Loucy (cell line): Measurements from ENCODE around the gene SSBP3.
A peak's percentile ranks its signal among the peaks of the same experiment; 100 is the strongest.

Source experiments
- H2AFZ ChIP-seq: fragments of 200-600 bp; sonication (generic); 2 replicates; pipeline ENCODE4 v1.6.0; 2016; ENCODE audit warnings: antibody characterized with exemption, mild to moderate bottlenecking, low read length, moderate library complexity
- H3F3A ChIP-seq: fragments of 200-600 bp; 2 replicates; pipeline ENCODE4 v1.6.0; 2016; ENCODE audit warnings: antibody characterized with exemption, low read depth, mild to moderate bottlenecking
- H3K27me3 ChIP-seq: fragments of 200-600 bp; sonication (generic); 2 replicates; pipeline ENCODE4 v1.6.1; 2014; ENCODE audit warnings: low read length, mild to moderate bottlenecking; ENCODE audit not compliant: insufficient read depth, poor library complexity, severe bottlenecking
- H3K36me3 ChIP-seq: fragments of 200-600 bp; sonication (generic); 2 replicates; pipeline ENCODE4 v1.6.1; 2016; ENCODE audit warnings: low read length; ENCODE audit not compliant: insufficient read depth
- H3K4me1 ChIP-seq: fragments of 200-600 bp; sonication (generic); 2 replicates; pipeline ENCODE4 v1.5.1; 2014; ENCODE audit warnings: low read length, mild to moderate bottlenecking; ENCODE audit not compliant: insufficient read depth, poor library complexity, severe bottlenecking
- H3K4me2 ChIP-seq: fragments of 200-600 bp; sonication (generic); 2 replicates; pipeline ENCODE4 v1.6.0; 2014; ENCODE audit warnings: antibody characterized with exemption, low read length, low read depth, mild to moderate bottlenecking; ENCODE audit not compliant: poor library complexity, severe bottlenecking
- H3K4me3 ChIP-seq: fragments of 200-600 bp; sonication (generic); 2 replicates; pipeline ENCODE4 v1.5.1; 2014; ENCODE audit warnings: low read length, mild to moderate bottlenecking, mixed read lengths; ENCODE audit not compliant: poor library complexity, severe bottlenecking
- H3K79me2 ChIP-seq: fragments of 200-600 bp; sonication (generic); 2 replicates; pipeline ENCODE4 v1.6.1; 2014; ENCODE audit warnings: low read length; ENCODE audit not compliant: insufficient read depth
- H3K9ac ChIP-seq: fragments of 200-600 bp; sonication (generic); 2 replicates; pipeline ENCODE4 v1.6.0; 2014; ENCODE audit warnings: mild to moderate bottlenecking, low read depth, low read length, moderate library complexity; ENCODE audit not compliant: poor library complexity, severe bottlenecking
- H3K9me2 ChIP-seq: fragments of 200-600 bp; sonication (generic); replicated peaks from 2 replicates; pipeline ENCODE4 v1.6.1; 2016; ENCODE audit warnings: low read depth, low read length, mixed read lengths
- H3K9me3 ChIP-seq: fragments of 200-600 bp; sonication (generic); 2 replicates; pipeline ENCODE4 v1.6.1; 2014; ENCODE audit warnings: mild to moderate bottlenecking, antibody characterized with exemption, low read length, low read depth; ENCODE audit not compliant: insufficient read depth
- H4K20me1 ChIP-seq: fragments of 200-600 bp; sonication (generic); 2 replicates; pipeline ENCODE4 v1.6.0; 2014; ENCODE audit warnings: antibody characterized with exemption, low read length, mild to moderate bottlenecking; ENCODE audit not compliant: insufficient read depth, poor library complexity, severe bottlenecking
- CTCF ChIP-seq: fragments of 200-600 bp; sonication (generic); conservative IDR thresholded peaks from 2 replicates; pipeline ENCODE4 v1.5.1; 2014; ENCODE audit warnings: mild to moderate bottlenecking, antibody characterized with exemption, low read length
- EZH2phosphoT487 ChIP-seq: fragments of 200-600 bp; IDR thresholded peaks from 2 replicates; pipeline ENCODE4 v1.6.1; 2018; ENCODE audit warnings: antibody characterized with exemption, mild to moderate bottlenecking, moderate library complexity, borderline replicate concordance

The SSBP3 gene

GRCh38 chr1:54204199-54204598 lies 202.0 kb downstream of the SSBP3 start:
- Histone ChIP-seq H3K4me1 (peaks cover 28% of the 10 kb centered on the region), H3F3A (no peaks in the 10 kb centered on the region), H4K20me1 (peaks cover 17% of the 10 kb centered on the region), H3K9ac (no peak overlapping the region), H3K79me2 (peaks cover 38% of the 10 kb centered on the region), H3K36me3 (peaks cover 25% of the 10 kb centered on the region; the same call in 1 of the 2 replicates), H3K9me3 (no peaks in the 10 kb centered on the region), H3K4me2 (peak overlapping the region; percentile 2), H3K27me3 (no peaks in the 10 kb centered on the region), H3K4me3 (no peak overlapping the region), H3K9me2 (no peaks in the 10 kb centered on the region), H2AFZ (no peak overlapping the region)
- no peak for TF ChIP-seq EZH2phosphoT487
- no peak for TF ChIP-seq CTCF

GRCh38 chr1:54200519-54200997 lies 205.6 kb downstream of the SSBP3 start:
- Histone ChIP-seq H3K9ac (peak overlapping the region; percentile 91), H3F3A (no peaks in the 10 kb centered on the region), H3K4me2 (peak overlapping the region; percentile 93), H2AFZ (peak overlapping the region; percentile 83), H3K4me3 (peak overlapping the region; percentile 86), H3K79me2 (peaks cover 44% of the 10 kb centered on the region), H3K9me2 (no peaks in the 10 kb centered on the region), H3K36me3 (peaks cover 8% of the 10 kb centered on the region; the same call in 1 of the 2 replicates), H3K4me1 (peaks cover 32% of the 10 kb centered on the region), H3K9me3 (no peaks in the 10 kb centered on the region), H3K27me3 (no peaks in the 10 kb centered on the region), H4K20me1 (peaks cover 17% of the 10 kb centered on the region)
- TF ChIP-seq EZH2phosphoT487 (no peak), CTCF (no peak)

GRCh38 chr1:54199765-54200518 lies 206.3 kb downstream of the SSBP3 start, which contains the start of the genes CYB5RL and MRPL37:
TSS of gene CYB5RL (minus strand) at chr1:54200030. CDS start at chr1:54195616, 4,414 bp downstream.
TSS of gene MRPL37 (plus strand) at chr1:54200167. CDS start at chr1:54200244, 77 bp downstream.
- Histone ChIP-seq H3K4me1 (peaks cover 32% of the 10 kb centered on the region), H3K9ac (peak within 1 kb of the TSS; percentile 91), H3K4me2 (peak within 1 kb of the TSS; percentile 93), H3K27me3 (no peaks in the 10 kb centered on the region), H4K20me1 (peaks cover 17% of the 10 kb centered on the region), H3K36me3 (peaks cover 2% of the 10 kb centered on the region; the same call in 1 of the 2 replicates), H3K9me2 (no peaks in the 10 kb centered on the region), H3K9me3 (no peaks in the 10 kb centered on the region), H3F3A (no peaks in the 10 kb centered on the region), H3K4me3 (peak within 1 kb of the TSS; percentile 86), H2AFZ (peak within 1 kb of the TSS; percentile 83), H3K79me2 (peaks cover 44% of the 10 kb centered on the region)
- no peak for TF ChIP-seq EZH2phosphoT487
